Osteoblast (primary cell): Measurements from ENCODE around the gene TTC28. TPM values are rescaled to one million over a fixed set of nuclear protein-coding genes. Genes with fewer than 3 reads are reported as not detected.

Experiments used
- DNase-seq: peaks from one replicate; pipeline ENCODE4 v3.0.0; 2011; ENCODE audit warnings: low spot score, mixed read lengths; ENCODE audit not compliant: insufficient read length; ENCODE audit errors: missing footprints
- H2AFZ ChIP-seq: 2 replicates; pipeline ENCODE4 v1.6.0; 2011; ENCODE audit warnings: mild to moderate bottlenecking, low read length
- H3K27ac ChIP-seq: 2 replicates; pipeline ENCODE4 v1.5.1; 2011; ENCODE audit warnings: mild to moderate bottlenecking, low read depth, low read length, moderate library complexity
- H3K27me3 ChIP-seq: 2 replicates; pipeline ENCODE4 v1.6.0; 2012; ENCODE audit warnings: mild to moderate bottlenecking, control low read depth, inconsistent platforms, low read length, moderate library complexity; ENCODE audit not compliant: insufficient read depth
- H3K36me3 ChIP-seq: 2 replicates; pipeline ENCODE4 v1.5.1; 2011; ENCODE audit warnings: mild to moderate bottlenecking, low read length, control low read depth, moderate library complexity; ENCODE audit not compliant: insufficient read depth
- H3K4me1 ChIP-seq: 2 replicates; pipeline ENCODE4 v1.5.1; 2011; ENCODE audit warnings: mild to moderate bottlenecking, low read length, control low read depth, moderate library complexity; ENCODE audit not compliant: insufficient read depth
- H3K4me2 ChIP-seq: 2 replicates; pipeline ENCODE4 v1.6.0; 2011; ENCODE audit warnings: mild to moderate bottlenecking, low read length; ENCODE audit not compliant: insufficient read depth
- H3K4me3 ChIP-seq: fragments of 200-600 bp; sonication (generic); 3 replicates; pipeline ENCODE4 v1.5.1; 2012; ENCODE audit warnings: mild to moderate bottlenecking, low read length, inconsistent platforms; ENCODE audit not compliant: insufficient read depth
- H3K79me2 ChIP-seq: 2 replicates; pipeline ENCODE4 v1.6.0; 2012; ENCODE audit warnings: mild to moderate bottlenecking, low read length, control low read depth, inconsistent platforms; ENCODE audit not compliant: insufficient read depth
- H3K9me3 ChIP-seq: 2 replicates; pipeline ENCODE4 v1.5.1; 2011; ENCODE audit warnings: low read depth, low read length, control low read depth
- H4K20me1 ChIP-seq: 2 replicates; pipeline ENCODE4 v1.6.0; 2012; ENCODE audit warnings: mild to moderate bottlenecking, low read length, control low read depth; ENCODE audit not compliant: insufficient read depth
- CTCF ChIP-seq: IDR thresholded peaks from 2 replicates; pipeline ENCODE4 v1.5.1; 2011; ENCODE audit warnings: mild to moderate bottlenecking, low read depth, low read length, moderate library complexity; ENCODE audit errors: extremely low read depth
- total RNA-seq: library from RNA; depleted of rRNA; stranded (reverse); fragments of >200 nt; gene quantifications from 2 replicates; pipeline ENCODE4 v1.2.3, GENCODE V29; 2012

Gene TTC28
- total RNA-seq, 1 donor: 48.1 TPM

GRCh38 chr22:28025333-28025732 is 654.3 kb downstream of the TTC28 start:
- Histone ChIP-seq H3K4me2 (no peak overlapping the region), H3K27me3 (no peaks in the 10 kb centered on the region), H3K9me3 (no peaks in the 10 kb centered on the region), H3K79me2 (no peaks in the 10 kb centered on the region), H3K4me3 (no peak overlapping the region), H4K20me1 (peaks cover 3% of the 10 kb centered on the region), H2AFZ (no peak overlapping the region), H3K4me1 (peaks cover 7% of the 10 kb centered on the region), H3K27ac (no peak overlapping the region), H3K36me3 (no peaks in the 10 kb centered on the region)
- no peak for TF ChIP-seq CTCF
- peak; percentile 26 for DNase-seq

- peak; percentile 65 for DNase-seq
- Histone ChIP-seq H3K9me3 (no peaks in the 10 kb centered on the region), H3K27me3 (no peaks in the 10 kb centered on the region), H4K20me1 (peaks cover 7% of the 10 kb centered on the region), H3K79me2 (no peaks in the 10 kb centered on the region), H3K4me2 (no peak overlapping the region), H3K4me1 (peaks cover 5% of the 10 kb centered on the region), H3K36me3 (no peaks in the 10 kb centered on the region), H3K27ac (no peak overlapping the region), H3K4me3 (no peak overlapping the region), H2AFZ (no peak overlapping the region)
- no peak for TF ChIP-seq CTCF
Measured at GRCh38 chr22:28024422-28024888, 655.2 kb downstream of the TTC28 start.

- Histone ChIP-seq H4K20me1 (peaks cover 9% of the 10 kb centered on the region), H3K36me3 (no peaks in the 10 kb centered on the region), H2AFZ (no peak overlapping the region), H3K27ac (no peak overlapping the region), H3K4me3 (no peak overlapping the region), H3K27me3 (no peaks in the 10 kb centered on the region), H3K9me3 (no peaks in the 10 kb centered on the region), H3K79me2 (no peaks in the 10 kb centered on the region), H3K4me2 (no peak overlapping the region), H3K4me1 (no peaks in the 10 kb centered on the region)
- no peak for TF ChIP-seq CTCF
- peak; percentile 27 for DNase-seq
Measured at GRCh38 chr22:28023774-28024173, 655.9 kb downstream of the TTC28 start.

GRCh38 chr22:28023036-28023435 is 656.6 kb downstream of the TTC28 start:
- H3K4me3 ChIP-seq: no peak overlapping the region
- H3K79me2 ChIP-seq: no peaks in the 10 kb centered on the region
- no peak overlapping the region for H3K27ac ChIP-seq
- no peaks in the 10 kb centered on the region for H3K9me3 ChIP-seq
- no peaks in the 10 kb centered on the region for H3K27me3 ChIP-seq
- no peak overlapping the region for H2AFZ ChIP-seq
- H4K20me1 ChIP-seq: peaks cover 5% of the 10 kb centered on the region
- H3K4me1 ChIP-seq: no peaks in the 10 kb centered on the region
- peak; percentile 45 for DNase-seq
- no peaks in the 10 kb centered on the region for H3K36me3 ChIP-seq
- no peak overlapping the region for H3K4me2 ChIP-seq
- TF ChIP-seq CTCF: no peak
